ENCODE results near the gene LELP1.
"Not testable (repeated sequence)": the region's sequence is repeated elsewhere in the genome, so short reads cannot be mapped to it uniquely, and the experiment has no call there.

LELP1 gene

DNA sequence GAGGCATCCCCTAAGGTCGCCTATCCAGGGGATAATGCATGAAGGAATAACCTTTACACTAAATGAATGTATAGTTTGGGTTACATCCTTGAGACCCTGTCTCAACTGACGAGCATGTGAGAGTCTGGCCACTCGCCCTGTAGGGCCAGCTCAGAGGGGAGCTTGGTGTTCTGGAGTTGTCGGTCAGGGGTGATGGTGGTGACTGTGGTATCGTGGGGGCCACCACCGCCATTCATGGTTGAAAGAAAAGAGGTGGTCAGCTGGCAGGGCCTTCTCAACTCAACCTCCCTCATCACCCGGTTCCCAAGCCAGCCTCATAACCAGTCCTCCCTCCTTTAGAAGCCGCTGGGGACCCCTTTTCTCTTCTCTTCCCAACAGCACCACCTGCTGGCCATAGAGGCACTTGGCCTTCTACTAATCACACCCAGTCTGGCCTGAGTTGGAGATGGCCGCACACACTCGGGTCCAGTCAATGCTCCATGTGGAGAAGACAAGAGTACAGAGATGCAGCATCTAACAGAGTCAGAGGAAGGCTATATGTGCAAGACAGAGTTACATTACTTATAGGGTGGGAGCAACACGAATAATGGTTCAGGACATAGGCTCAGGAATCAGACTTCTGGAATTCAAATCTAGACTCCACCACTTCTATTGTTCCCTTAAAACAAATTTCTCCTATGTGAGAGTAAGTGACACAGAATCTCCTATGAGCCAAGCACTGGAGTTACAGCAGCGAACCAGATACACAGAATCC, 26.0 kb downstream of the LELP1 start:
- DNase-seq (ENCODE audit: low spot score) = not testable (repeated sequence)

DNA sequence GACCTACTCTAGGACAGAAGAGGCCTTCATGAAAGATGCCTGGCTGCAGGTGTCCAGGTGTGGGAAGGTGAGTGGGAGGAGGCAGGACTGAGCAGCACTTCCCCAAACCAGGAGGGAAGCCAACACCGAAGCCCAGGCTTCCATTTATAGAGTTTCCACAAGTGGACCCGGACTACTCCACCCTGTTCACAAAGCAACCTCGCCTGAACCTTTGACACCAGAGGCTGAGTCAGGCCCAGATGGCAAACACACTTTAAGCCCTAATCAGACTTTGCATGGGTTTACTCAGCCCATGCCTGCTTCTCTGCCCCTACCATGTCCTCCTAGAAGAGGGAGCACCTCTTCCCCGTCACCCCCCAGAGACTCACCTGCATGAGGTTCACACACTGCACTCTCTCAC, 28.1 kb downstream of the LELP1 start:
- no peak for DNase-seq (ENCODE audit: low spot score)

GRCh38 chr1:153231785-153232184, 28.6 kb downstream of the LELP1 start:
- DNase-seq (ENCODE audit: low spot score) = no peak

DNA sequence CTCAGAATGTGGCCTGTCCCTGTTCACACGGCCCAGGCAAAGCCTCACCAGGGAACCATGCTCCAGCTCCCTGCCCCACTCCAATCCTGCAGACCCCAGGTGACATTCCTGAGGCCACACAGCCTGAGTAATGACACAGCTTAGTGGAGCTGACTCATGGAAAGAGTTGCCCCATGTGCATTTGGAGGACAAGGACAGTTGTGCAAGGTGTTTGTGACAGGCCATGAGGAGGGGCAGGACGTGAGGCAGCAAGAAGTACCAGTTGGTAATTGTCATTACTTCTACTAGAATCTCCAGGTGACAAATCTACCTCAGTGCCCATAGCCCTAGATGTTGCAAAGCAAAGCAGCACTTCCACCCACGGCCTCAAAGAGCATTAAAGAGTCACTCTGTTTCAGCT, 29.3 kb downstream of the LELP1 start:
- no peak for DNase-seq (ENCODE audit: low spot score)

DNA sequence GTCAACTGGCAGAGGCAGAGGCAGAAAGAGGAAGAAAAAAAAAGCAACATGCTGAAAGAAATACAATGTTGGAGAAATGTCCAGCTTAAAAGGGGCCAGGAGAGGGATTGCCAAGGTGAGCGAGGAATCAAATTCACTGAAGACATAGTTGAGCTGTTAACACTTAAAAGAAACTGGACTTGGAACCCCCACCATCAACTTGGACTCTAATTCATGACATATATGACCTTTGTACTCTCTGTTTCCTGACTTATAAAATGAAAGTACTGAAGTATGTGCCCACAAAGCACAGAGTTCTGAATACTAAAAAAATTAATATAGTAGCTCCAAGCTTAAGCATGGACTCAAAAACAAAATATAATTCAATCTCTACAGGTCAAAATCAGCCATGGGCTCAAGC, 30.2 kb downstream of the LELP1 start:
- no peak for DNase-seq (ENCODE audit: low spot score)

- DNase-seq (ENCODE audit: low spot score) = no peak
These were observed 35.3 kb downstream of the LELP1 start for GRCh38 chr1:153238527-153238926.

GRCh38 chr1:153242160-153242559, 38.9 kb downstream of the LELP1 start:
- no peak for DNase-seq (ENCODE audit: low spot score)

DNA sequence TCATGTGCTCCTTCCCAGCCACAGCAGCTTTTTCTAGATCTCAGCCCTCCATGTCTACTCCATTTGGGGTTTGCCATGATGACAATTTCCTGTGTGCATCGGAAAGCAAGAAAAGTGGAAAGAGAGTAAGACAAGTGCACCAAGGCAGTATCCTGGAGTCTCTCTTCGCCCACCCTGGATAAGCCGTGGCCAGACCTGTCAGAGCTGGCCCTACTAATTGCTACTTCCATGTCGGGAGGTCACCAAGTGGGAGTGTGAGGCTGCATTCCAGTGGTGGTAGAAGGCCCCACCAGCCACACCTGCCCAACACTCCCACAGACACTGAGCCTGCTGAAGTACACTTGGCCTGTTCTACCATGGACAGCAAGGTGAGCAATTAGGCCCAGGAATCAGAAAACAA, 42.2 kb downstream of the LELP1 start:
- no peak for DNase-seq (ENCODE audit: low spot score)

GRCh38 chr1:153246018-153246417, 42.8 kb downstream of the LELP1 start:
- DNase-seq (ENCODE audit: low spot score) = no peak

- no peak for DNase-seq (ENCODE audit: low spot score)
These were observed 43.6 kb downstream of the LELP1 start for GRCh38 chr1:153246825-153247224.

DNA sequence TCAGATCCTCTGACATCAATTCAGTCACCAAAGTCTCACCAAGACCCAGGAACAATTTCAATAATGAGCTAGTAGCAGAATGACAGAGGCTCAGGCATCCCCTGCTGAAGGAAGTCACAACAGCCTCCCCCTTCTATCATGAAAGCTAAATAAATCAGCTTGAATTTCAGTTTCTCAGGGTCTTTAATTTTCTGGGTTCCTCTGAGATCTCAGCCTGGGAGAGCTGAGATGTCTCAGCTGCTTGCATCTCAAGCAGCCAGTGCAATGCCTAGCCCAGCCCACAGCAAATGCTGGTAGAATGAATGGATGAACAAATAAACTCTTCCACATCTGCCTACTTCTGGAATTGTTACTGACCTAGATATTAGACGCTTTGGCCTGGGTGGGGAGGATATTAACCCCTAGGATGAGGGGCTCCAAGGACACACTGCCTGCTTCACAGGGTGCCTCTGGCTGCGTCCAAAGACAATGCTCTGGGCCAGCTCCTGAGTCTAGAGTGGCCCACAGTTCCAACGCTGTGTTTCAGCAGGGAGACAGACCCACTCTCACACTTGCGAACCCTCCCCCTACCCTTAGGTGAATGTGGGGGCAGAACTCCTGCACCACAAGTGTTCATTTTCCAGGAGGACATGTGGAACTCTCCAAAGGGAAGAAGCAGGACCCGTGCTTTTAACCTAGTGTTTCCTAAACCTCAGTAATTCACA, 45.1 kb downstream of the LELP1 start:
- no peak for DNase-seq (ENCODE audit: low spot score)

GRCh38 chr1:153250166-153250565, 46.9 kb downstream of the LELP1 start:
- DNase-seq (ENCODE audit: low spot score) = no peak

GRCh38 chr1:153251087-153251486, 47.9 kb downstream of the LELP1 start:
- DNase-seq (ENCODE audit: low spot score) = no peak

GRCh38 chr1:153251562-153251961, 48.3 kb downstream of the LELP1 start:
- no peak for DNase-seq (ENCODE audit: low spot score)

DNA sequence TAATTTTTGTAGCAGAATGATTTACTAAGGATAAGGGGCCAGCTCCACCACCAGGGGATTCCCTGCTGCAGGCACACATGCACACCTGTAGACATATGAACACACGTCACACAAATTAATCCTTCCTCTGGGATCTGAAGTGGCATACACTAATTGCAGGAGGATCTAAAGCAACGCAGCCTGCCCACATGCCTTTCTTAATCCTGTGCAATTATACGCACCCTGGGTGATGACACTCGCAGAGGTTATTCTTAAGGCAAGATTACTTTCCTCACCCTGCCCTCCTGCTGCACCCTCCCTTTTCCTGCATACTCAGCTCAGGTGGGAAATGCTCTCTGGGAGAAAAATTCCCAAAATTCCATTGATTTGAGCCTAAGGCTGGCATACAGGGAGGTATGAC, 48.8 kb downstream of the LELP1 start:
- DNase-seq (ENCODE audit: low spot score) = no peak

DNA sequence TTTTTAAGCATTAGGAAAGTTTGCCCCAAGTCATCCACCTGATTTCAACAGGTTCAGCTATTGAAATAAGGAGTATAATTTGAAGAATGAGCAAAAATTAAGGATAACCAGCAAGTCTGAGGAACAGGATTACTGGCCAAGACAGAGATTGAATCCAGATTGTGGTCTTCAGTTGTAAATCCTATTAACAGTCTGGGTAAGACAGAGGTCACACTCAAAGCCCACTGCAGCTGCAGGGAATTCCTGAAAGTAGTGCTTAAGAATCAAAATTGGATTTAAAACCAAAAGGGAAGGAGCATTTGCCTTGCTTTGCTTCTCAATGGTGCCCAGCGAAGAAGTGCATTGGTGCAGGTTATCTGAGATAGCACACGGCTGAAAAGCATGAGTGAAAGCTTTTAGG, 49.8 kb downstream of the LELP1 start:
- no peak for DNase-seq (ENCODE audit: low spot score)

- no peak for DNase-seq (ENCODE audit: low spot score)
These were observed 50.5 kb downstream of the LELP1 start for GRCh38 chr1:153253693-153254092.

Data from AG20443 (cell line).